Neural cell (in vitro differentiated cells): ENCODE data around the gene UGT1A8. TPM values are rescaled to one million over a fixed set of nuclear protein-coding genes. Genes with fewer than 3 reads are reported as not detected.
"Not testable (repeated sequence)": the region's sequence is repeated elsewhere in the genome, so short reads cannot be mapped to it uniquely, and the experiment has no call there.

ENCODE experiments used
- H2AFZ ChIP-seq: fragments of 200-600, 300-800 bp; sonication (generic), shearing (Covaris generic); 2 replicates; pipeline ENCODE4 v1.6.0; 2014; ENCODE audit warnings: low read depth, mild to moderate bottlenecking, antibody characterized with exemption, low read length, moderate library complexity
- H3F3A ChIP-seq: fragments of 200-600 bp; shearing (Covaris generic); 2 replicates; pipeline ENCODE4 v1.6.1; 2016; ENCODE audit warnings: mild to moderate bottlenecking, moderate library complexity, mixed read lengths, antibody characterized with exemption, low read length; ENCODE audit not compliant: insufficient read depth, poor library complexity, severe bottlenecking
- H3K27ac ChIP-seq: fragments of 200-600, 300-800 bp; sonication (generic), shearing (Covaris generic); 2 replicates; pipeline ENCODE4 v1.5.1; 2014; ENCODE audit warnings: mild to moderate bottlenecking, low read length, moderate library complexity
- H3K27me3 ChIP-seq: fragments of 300-800, 200-600 bp; sonication (generic), shearing (Covaris generic); 2 replicates; pipeline ENCODE4 v1.6.0; 2014; ENCODE audit warnings: mild to moderate bottlenecking, low read depth, low read length, moderate library complexity; ENCODE audit not compliant: insufficient read depth
- H3K36me3 ChIP-seq: fragments of 300-800, 200-600 bp; sonication (generic), shearing (Covaris generic); 2 replicates; pipeline ENCODE4 v1.5.1; 2014; ENCODE audit warnings: mild to moderate bottlenecking, antibody characterized with exemption, low read length, moderate library complexity; ENCODE audit not compliant: insufficient read depth
- H3K4me2 ChIP-seq: fragments of 300-800, 200-600 bp; sonication (generic), shearing (Covaris generic); 2 replicates; pipeline ENCODE4 v1.6.0; 2014; ENCODE audit warnings: mild to moderate bottlenecking, low read length
- H3K4me3 ChIP-seq: fragments of 300-800, 200-600 bp; sonication (generic), shearing (Covaris generic); 2 replicates; pipeline ENCODE4 v1.5.1; 2014; ENCODE audit warnings: mild to moderate bottlenecking, low read length, moderate library complexity
- H3K79me2 ChIP-seq: fragments of 200-600 bp; shearing (Covaris generic); replicated peaks from 2 replicates; pipeline ENCODE4 v1.6.0; 2014; ENCODE audit warnings: mild to moderate bottlenecking, low read length, moderate library complexity; ENCODE audit not compliant: insufficient read depth
- H3K9ac ChIP-seq: fragments of 300-800, 200-600 bp; sonication (generic), shearing (Covaris generic); 2 replicates; pipeline ENCODE4 v1.6.1; 2016; ENCODE audit warnings: mild to moderate bottlenecking, low read length, mixed read lengths
- H3K9me2 ChIP-seq: fragments of 200-600 bp; shearing (Covaris generic); 2 replicates; pipeline ENCODE4 v1.6.1; 2016; ENCODE audit warnings: mild to moderate bottlenecking, low read length, mixed read lengths; ENCODE audit not compliant: insufficient read depth
- H3K9me3 ChIP-seq: fragments of 200-600, 300-800 bp; sonication (generic), shearing (Covaris generic); 2 replicates; pipeline ENCODE4 v1.6.1; 2016; ENCODE audit warnings: mild to moderate bottlenecking, mixed run types, low read length, moderate library complexity, mixed read lengths
- H4K20me1 ChIP-seq: fragments of 200-600 bp; shearing (Covaris generic); 2 replicates; pipeline ENCODE4 v1.6.1; 2016; ENCODE audit warnings: mild to moderate bottlenecking, mixed run types; ENCODE audit not compliant: insufficient read depth
- CTCF ChIP-seq: fragments of 450-650 bp; IDR thresholded peaks from 2 replicates; pipeline ENCODE4 v1.5.1; 2014; ENCODE audit warnings: antibody characterized with exemption, mild to moderate bottlenecking, moderate library complexity; ENCODE audit not compliant: poor library complexity, severe bottlenecking
- EP300 ChIP-seq: fragments of 450-650 bp; conservative IDR thresholded peaks from 2 replicates; pipeline ENCODE4 v1.6.1; 2014; ENCODE audit warnings: antibody characterized with exemption, mild to moderate bottlenecking, moderate library complexity; ENCODE audit not compliant: poor library complexity, severe bottlenecking
- EZH2 ChIP-seq: fragments of 200-600, 300-800 bp; shearing (Covaris generic), sonication (generic); IDR thresholded peaks from 2 replicates; pipeline ENCODE4 v1.6.1; 2014; ENCODE audit warnings: antibody characterized with exemption, low read length, borderline replicate concordance, mild to moderate bottlenecking; ENCODE audit not compliant: insufficient read depth, poor library complexity, severe bottlenecking
- MXI1 ChIP-seq: fragments of 450-650 bp; conservative IDR thresholded peaks from 2 replicates; pipeline ENCODE4 v1.6.1; 2014; ENCODE audit warnings: antibody characterized with exemption, mild to moderate bottlenecking; ENCODE audit not compliant: poor library complexity, severe bottlenecking
- POLR2AphosphoS5 ChIP-seq: IDR thresholded peaks from 2 replicates; pipeline ENCODE4 v1.6.1; 2012
- RAD21 ChIP-seq: fragments of 450-650 bp; conservative IDR thresholded peaks from 2 replicates; pipeline ENCODE4 v1.6.1; 2014; ENCODE audit warnings: antibody characterized with exemption, mild to moderate bottlenecking, moderate library complexity
- REST ChIP-seq: IDR thresholded peaks from 2 replicates; pipeline ENCODE4 v1.6.1; 2012; ENCODE audit warnings: borderline replicate concordance
- SMC3 ChIP-seq: fragments of 450-650 bp; conservative IDR thresholded peaks from 2 replicates; pipeline ENCODE4 v1.6.1; 2014; ENCODE audit warnings: antibody characterized with exemption, mild to moderate bottlenecking, moderate library complexity; ENCODE audit not compliant: poor library complexity
- TAF1 ChIP-seq: IDR thresholded peaks from 2 replicates; pipeline ENCODE4 v1.6.1; 2012; ENCODE audit warnings: low read depth
- polyA plus RNA-seq: library from polyadenylated mRNA; depleted of rRNA; stranded (reverse); fragments of >200 nt; gene quantifications from 2 replicates; pipeline ENCODE4 v1.2.3, GENCODE V29; 2014

Gene UGT1A8
- polyA plus RNA-seq, 1 donor from 2014 or later, result not detected

GRCh38 chr2:233718552-233718951 lies 101.1 kb downstream of the UGT1A8 start, which contains the start of gene UGT1A4:
Gene UGT1A4 (plus strand): TSS chr2:233718736. CDS start chr2:233718821, 85 bp downstream.
- H3K4me3 ChIP-seq, result no peak within 1 kb of the TSS
- no peaks in the 10 kb centered on the region for H3K27me3 ChIP-seq
- H3K36me3 ChIP-seq, result no peaks in the 10 kb centered on the region
- no peaks in the 10 kb centered on the region for H3K9me2 ChIP-seq
- H3K9ac ChIP-seq, result no peak within 1 kb of the TSS
- H3K4me2 ChIP-seq, result no peak within 1 kb of the TSS
- H3K79me2 ChIP-seq, result no peaks in the 10 kb centered on the region
- no peaks in the 10 kb centered on the region for H3F3A ChIP-seq
- no peaks in the 10 kb centered on the region for H4K20me1 ChIP-seq
- H2AFZ ChIP-seq, result no peak within 1 kb of the TSS
- H3K27ac ChIP-seq, result no peak within 1 kb of the TSS
- TF ChIP-seq RAD21 (no peak), SMC3 (no peak)
- H3K9me3 ChIP-seq, result no peaks in the 10 kb centered on the region

- Histone ChIP-seq H3K79me2 (no peaks in the 10 kb centered on the region), H3K9me2 (no peaks in the 10 kb centered on the region), H3K27ac (no peak within 1 kb of the TSS), H2AFZ (no peak within 1 kb of the TSS), H3K36me3 (no peaks in the 10 kb centered on the region), H3K9ac (no peak within 1 kb of the TSS), H4K20me1 (no peaks in the 10 kb centered on the region), H3K4me3 (no peak within 1 kb of the TSS), H3K4me2 (no peak within 1 kb of the TSS), H3F3A (no peaks in the 10 kb centered on the region), H3K9me3 (no peaks in the 10 kb centered on the region), H3K27me3 (no peaks in the 10 kb centered on the region)
- no peak for TF ChIP-seq RAD21
- no peak for TF ChIP-seq MXI1
- TF ChIP-seq EZH2, result no peak
- TF ChIP-seq REST, result no peak
- no peak for TF ChIP-seq EP300
- TF ChIP-seq SMC3, result no peak
- no peak for TF ChIP-seq CTCF
- no peak for TF ChIP-seq POLR2AphosphoS5
- TF ChIP-seq TAF1, result no peak
These were observed 111.4 kb downstream of the UGT1A8 start, which contains the start of gene UGT1A3 for GRCh38 chr2:233728723-233729301. Gene UGT1A3 (plus strand): TSS chr2:233729042. CDS start chr2:233729127, 85 bp downstream.

- not testable (repeated sequence) for H3K36me3 ChIP-seq, H3K9me3 ChIP-seq
These were observed 119.6 kb downstream of the UGT1A8 start for GRCh38 chr2:233736868-233737653.

More at GRCh38 chr2:233736868-233737653, 119.6 kb downstream of the UGT1A8 start:
- H3K4me3 ChIP-seq, H3F3A ChIP-seq, H3K9ac ChIP-seq, H3K79me2 ChIP-seq, H3K27me3 ChIP-seq, H4K20me1 ChIP-seq, H2AFZ ChIP-seq, H3K4me2 ChIP-seq, H3K27ac ChIP-seq, H3K9me2 ChIP-seq: not testable (repeated sequence)
